ENCODE measurements around the gene RGS8.

The RGS8 gene

DNA sequence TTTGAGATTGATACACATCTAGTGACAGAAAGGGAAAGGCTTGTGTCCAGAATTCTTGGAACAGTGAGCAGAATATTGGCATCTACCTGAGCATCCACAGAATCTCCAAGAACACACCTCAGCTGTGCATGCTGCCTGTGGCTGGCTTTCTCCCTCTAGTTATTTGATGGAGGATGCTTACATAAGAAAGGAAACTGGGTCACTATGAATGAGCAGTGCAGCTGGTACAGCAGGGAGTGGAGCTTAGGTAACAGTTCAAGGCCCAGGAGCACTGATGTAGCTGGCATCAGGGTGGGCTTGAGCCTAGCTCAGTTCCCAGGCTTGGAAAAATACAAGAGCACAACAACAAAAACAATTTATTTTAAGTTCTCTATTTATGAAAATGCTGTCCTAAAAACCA is 26.3 kb downstream of the RGS8 start:
- ChIA-PET POLR2A (no interaction called here), CTCF (no interaction called here)
- TF ChIP-seq, protein P1, sequence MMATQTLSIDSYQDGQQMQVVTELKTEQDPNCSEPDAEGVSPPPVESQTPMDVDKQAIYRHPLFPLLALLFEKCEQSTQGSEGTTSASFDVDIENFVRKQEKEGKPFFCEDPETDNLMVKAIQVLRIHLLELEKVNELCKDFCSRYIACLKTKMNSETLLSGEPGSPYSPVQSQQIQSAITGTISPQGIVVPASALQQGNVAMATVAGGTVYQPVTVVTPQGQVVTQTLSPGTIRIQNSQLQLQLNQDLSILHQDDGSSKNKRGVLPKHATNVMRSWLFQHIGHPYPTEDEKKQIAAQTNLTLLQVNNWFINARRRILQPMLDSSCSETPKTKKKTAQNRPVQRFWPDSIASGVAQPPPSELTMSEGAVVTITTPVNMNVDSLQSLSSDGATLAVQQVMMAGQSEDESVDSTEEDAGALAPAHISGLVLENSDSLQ (IDR thresholded peaks at IDR 0.05) = no peak
- TF ChIP-seq ARNT (IDR thresholded peaks at IDR 0.05) (no peak), NFRKB (IDR thresholded peaks at IDR 0.05) (no peak), SUZ12 (IDR thresholded peaks at IDR 0.05) (no peak), ELF4 (IDR thresholded peaks at IDR 0.05) (no peak), CTBP1 (IDR thresholded peaks at IDR 0.05; ENCODE audit: borderline replicate concordance) (no peak), FOXM1 (IDR thresholded peaks at IDR 0.05; ENCODE audit: borderline replicate concordance) (no peak), ZNF384 (IDR thresholded peaks at IDR 0.05) (no peak), BHLHE40 (IDR thresholded peaks at IDR 0.05; ENCODE audit: borderline replicate concordance) (no peak), HDGF (IDR thresholded peaks at IDR 0.05; ENCODE audit: borderline replicate concordance) (no peak), SP1 (IDR thresholded peaks at IDR 0.05) (no peak), FOXK2 (IDR thresholded peaks at IDR 0.05) (no peak), FOXA1 (IDR thresholded peaks at IDR 0.05) (no peak), L3MBTL2 (conservative IDR thresholded peaks at IDR 0.05) (no peak), LEF1 (IDR thresholded peaks at IDR 0.05; ENCODE audit: borderline replicate concordance) (no peak)
- DNase-seq (ENCODE audit: extremely low spot score) = no peak

DNA sequence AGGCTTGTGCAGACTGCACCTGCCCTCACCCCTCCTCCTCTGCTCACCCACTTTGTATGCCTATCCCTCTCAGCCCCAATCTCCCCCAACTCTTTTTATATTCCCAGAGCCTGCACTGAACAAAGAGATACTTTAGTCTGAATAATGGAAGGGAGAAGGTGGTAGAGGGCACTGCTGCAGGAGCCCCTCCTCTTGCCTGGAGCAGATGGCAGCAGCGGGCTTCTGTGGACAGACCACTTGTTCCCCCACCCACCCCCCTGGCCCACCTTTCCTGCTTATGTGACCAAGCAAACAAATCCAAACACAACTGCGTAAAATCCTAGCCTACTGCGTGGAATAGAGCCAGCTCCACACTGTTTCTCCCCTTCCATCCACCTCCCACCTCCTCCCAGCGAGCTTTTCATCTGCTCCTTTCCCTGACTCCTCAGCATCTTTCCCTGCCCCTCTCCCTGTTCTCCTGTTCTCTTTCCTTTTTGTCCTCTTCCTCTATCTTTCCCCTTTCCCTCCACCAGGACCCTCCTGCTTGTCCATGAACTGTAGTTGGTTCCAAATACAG is 27.5 kb downstream of the RGS8 start:
- TF ChIP-seq FOXM1 (IDR thresholded peaks at IDR 0.05; ENCODE audit: borderline replicate concordance) (no peak), L3MBTL2 (conservative IDR thresholded peaks at IDR 0.05) (no peak), HDGF (IDR thresholded peaks at IDR 0.05; ENCODE audit: borderline replicate concordance) (no peak), SUZ12 (IDR thresholded peaks at IDR 0.05) (no peak), NFRKB (IDR thresholded peaks at IDR 0.05) (no peak), FOXA1 (IDR thresholded peaks at IDR 0.05) (no peak), ZNF384 (IDR thresholded peaks at IDR 0.05) (no peak), LEF1 (IDR thresholded peaks at IDR 0.05; ENCODE audit: borderline replicate concordance) (no peak), TARDBP (IDR thresholded peaks at IDR 0.05) (no peak), ARNT (IDR thresholded peaks at IDR 0.05) (no peak), BHLHE40 (IDR thresholded peaks at IDR 0.05; ENCODE audit: borderline replicate concordance) (no peak), ELF4 (IDR thresholded peaks at IDR 0.05) (no peak), CTBP1 (IDR thresholded peaks at IDR 0.05; ENCODE audit: borderline replicate concordance) (no peak), FOXK2 (IDR thresholded peaks at IDR 0.05) (no peak)
- TF ChIP-seq, protein P1 (IDR thresholded peaks at IDR 0.05) = no peak
- ChIA-PET POLR2A (no interaction called here), CTCF (interaction anchor here (0.9 kb wide), 1 partner anchor 347 kb away, joined by 4 read pairs; no protein-coding TSS in a partner anchor)
- DNase-seq (ENCODE audit: extremely low spot score) = no peak

DNA sequence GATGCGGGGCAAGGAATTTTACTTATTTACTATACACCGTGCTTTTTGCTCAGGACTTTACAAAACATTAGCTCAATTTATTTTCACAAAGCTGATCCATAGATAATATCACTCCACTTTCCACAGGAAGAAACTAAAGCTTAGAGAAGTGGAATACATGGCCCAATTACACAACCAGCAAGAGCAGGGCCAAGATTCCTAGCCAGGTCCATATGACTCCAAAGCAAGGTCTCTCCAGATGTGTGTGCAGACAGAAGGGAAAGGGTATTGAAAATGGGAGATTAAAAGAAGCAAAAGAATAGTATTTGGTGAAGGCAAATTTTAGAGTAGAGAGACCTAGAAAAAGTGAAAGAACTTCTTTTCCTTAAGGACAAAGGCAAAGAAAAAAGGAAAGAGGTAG is 30.4 kb downstream of the RGS8 start:
- DNase-seq (ENCODE audit: extremely low spot score) = no peak
- ChIA-PET POLR2A (no interaction called here), CTCF (no interaction called here)
- TF ChIP-seq SP1 (IDR thresholded peaks at IDR 0.05) = no peak
- TF ChIP-seq LEF1 (IDR thresholded peaks at IDR 0.05; ENCODE audit: borderline replicate concordance) = no peak
- TF ChIP-seq, protein P1 (IDR thresholded peaks at IDR 0.05) = no peak
- no peak for TF ChIP-seq ARNT (IDR thresholded peaks at IDR 0.05)
- TF ChIP-seq NFRKB (IDR thresholded peaks at IDR 0.05) = no peak
- no peak for TF ChIP-seq BHLHE40 (IDR thresholded peaks at IDR 0.05; ENCODE audit: borderline replicate concordance)
- TF ChIP-seq CTBP1 (IDR thresholded peaks at IDR 0.05; ENCODE audit: borderline replicate concordance) = no peak
- no peak for TF ChIP-seq L3MBTL2 (conservative IDR thresholded peaks at IDR 0.05)
- no peak for TF ChIP-seq FOXK2 (IDR thresholded peaks at IDR 0.05)

DNA sequence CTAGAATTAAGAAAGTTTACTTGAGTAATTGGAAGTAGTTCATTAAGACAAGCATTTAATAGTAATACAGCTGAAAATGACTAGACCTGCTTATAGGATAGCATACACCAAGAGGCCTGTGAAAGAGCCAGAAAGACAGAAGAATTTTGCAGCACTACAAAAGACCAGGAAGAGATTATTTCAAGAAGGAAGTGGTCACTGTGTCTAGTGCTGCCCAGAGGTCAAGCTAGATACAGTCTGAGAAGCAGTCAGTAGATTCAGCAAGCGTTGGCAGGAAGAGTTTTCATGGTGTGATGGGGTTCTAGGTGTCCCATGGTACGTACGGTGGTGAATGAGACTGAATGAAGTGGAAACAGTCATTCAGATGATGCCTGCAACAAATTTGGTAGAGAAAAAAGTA is 31.5 kb downstream of the RGS8 start:
- DNase-seq (ENCODE audit: extremely low spot score) = no peak
- ChIA-PET CTCF (interaction anchor here (1.3 kb wide), 1 partner anchor 14 kb away, joined by 3 read pairs; no protein-coding TSS in a partner anchor), POLR2A (interaction anchor here (0.9 kb wide), 1 partner anchor 49 kb away, joined by 3 read pairs; the partner anchor contains the start of gene RGS16)
- TF ChIP-seq FOXA1 (IDR thresholded peaks at IDR 0.05) = no peak
- TF ChIP-seq ZNF384 (IDR thresholded peaks at IDR 0.05) = no peak
- TF ChIP-seq ARNT (IDR thresholded peaks at IDR 0.05) = no peak
- TF ChIP-seq BHLHE40 (IDR thresholded peaks at IDR 0.05; ENCODE audit: borderline replicate concordance) = no peak
- TF ChIP-seq CTBP1 (IDR thresholded peaks at IDR 0.05; ENCODE audit: borderline replicate concordance) = no peak
- TF ChIP-seq NFRKB (IDR thresholded peaks at IDR 0.05) = no peak
- TF ChIP-seq LEF1 (IDR thresholded peaks at IDR 0.05; ENCODE audit: borderline replicate concordance) = no peak
- no peak for TF ChIP-seq ELF4 (IDR thresholded peaks at IDR 0.05)

DNA sequence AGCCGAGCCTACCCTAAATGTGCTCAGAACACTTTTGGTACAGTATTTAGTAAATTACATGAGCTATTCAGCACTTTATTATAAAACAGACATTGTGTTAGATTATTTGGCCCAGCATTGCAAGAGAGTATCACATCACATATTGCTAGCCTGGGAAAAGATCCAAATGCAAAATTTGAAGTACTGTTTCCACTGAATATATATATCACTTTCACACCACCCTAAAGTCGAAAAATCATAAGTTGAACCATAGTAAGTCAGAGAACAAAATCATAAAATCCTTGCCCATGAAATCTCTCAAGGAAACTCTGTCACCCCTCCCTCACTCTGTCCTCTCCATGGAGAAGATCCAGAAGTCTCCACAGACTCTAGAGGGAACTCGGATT is 33.1 kb downstream of the RGS8 start:
- DNase-seq (ENCODE audit: extremely low spot score) = no peak
- TF ChIP-seq ZNF384 (IDR thresholded peaks at IDR 0.05) (no peak), BHLHE40 (IDR thresholded peaks at IDR 0.05; ENCODE audit: borderline replicate concordance) (no peak), CTBP1 (IDR thresholded peaks at IDR 0.05; ENCODE audit: borderline replicate concordance) (no peak), FOXK2 (IDR thresholded peaks at IDR 0.05) (no peak), TARDBP (IDR thresholded peaks at IDR 0.05) (no peak), SUZ12 (IDR thresholded peaks at IDR 0.05) (no peak), FOXA1 (IDR thresholded peaks at IDR 0.05) (no peak), NFRKB (IDR thresholded peaks at IDR 0.05) (no peak), LEF1 (IDR thresholded peaks at IDR 0.05; ENCODE audit: borderline replicate concordance) (no peak), SP1 (IDR thresholded peaks at IDR 0.05) (no peak), L3MBTL2 (conservative IDR thresholded peaks at IDR 0.05) (no peak), ELF4 (IDR thresholded peaks at IDR 0.05) (no peak), FOXM1 (IDR thresholded peaks at IDR 0.05; ENCODE audit: borderline replicate concordance) (no peak), ARNT (IDR thresholded peaks at IDR 0.05) (no peak), HDGF (IDR thresholded peaks at IDR 0.05; ENCODE audit: borderline replicate concordance) (no peak)
- TF ChIP-seq, protein P1 (IDR thresholded peaks at IDR 0.05) = no peak
- CTCF ChIA-PET = no interaction called here
- POLR2A ChIA-PET = no interaction called here

Measured in HEK293T (cell line).